H1 (cell line): ENCODE measurements around the gene SH3BGRL3. TPM values are rescaled to one million over a fixed set of nuclear protein-coding genes. Genes with fewer than 3 reads are reported as not detected.

Experiments used
- CTCF ChIA-PET: fragments of 300-600 bp; sonication (Branson Sonifier 250); formaldehyde crosslinking; loops from one replicate; lab custom pipeline; 2021; ENCODE audit not compliant: partially characterized antibody; lab: Charles Lee
- POLR2A ChIA-PET: fragments of 300-600 bp; sonication (Branson Sonifier 250); formaldehyde crosslinking; loops from one replicate; lab custom pipeline; 2021; ENCODE audit warnings: inconsistent platforms; ENCODE audit not compliant: partially characterized antibody; lab: Charles Lee
- DNase-seq, 2 experiments: peaks; one replicate each; pipeline versions ENCODE4 v3.0.0 to v3.0.0-alpha.2; 2010 to 2022; ENCODE audit warnings: low spot score in 2 of 2, low read depth in 1 of 2, mixed read lengths in 1 of 2
- FAIRE-seq: peaks from 2 replicates; lab custom pipeline; 2011; peaks lifted over from hg19 to GRCh38; lab: Jason Lieb, UNC
- H2AFZ ChIP-seq: 2 replicates; pipeline ENCODE4 v1.8.1; 2012; ENCODE audit warnings: low read length, inconsistent platforms
- H2AK5ac ChIP-seq: 2 replicates; pipeline ENCODE4 v1.6.1; 2013; ENCODE audit warnings: low read depth, low read length
- H2BK120ac ChIP-seq: replicated peaks from 2 replicates; pipeline ENCODE3; 2013; ENCODE audit warnings: low read depth, low read length, inconsistent platforms
- H2BK12ac ChIP-seq: 2 replicates; pipeline ENCODE4 v1.6.1; 2013; ENCODE audit warnings: low read depth, low read length
- H2BK15ac ChIP-seq: 2 replicates; pipeline ENCODE4 v1.6.1; 2013; ENCODE audit warnings: low read length
- H2BK20ac ChIP-seq: 2 replicates; pipeline ENCODE4 v1.6.1; 2013; ENCODE audit warnings: low read length
- H2BK5ac ChIP-seq: 2 replicates; pipeline ENCODE4 v1.6.1; 2013; ENCODE audit warnings: low read depth, low read length
- H3K14ac ChIP-seq: 2 replicates; pipeline ENCODE4 v1.6.1; 2013; ENCODE audit warnings: inconsistent platforms; ENCODE audit not compliant: insufficient read length
- H3K18ac ChIP-seq: 2 replicates; pipeline ENCODE4 v1.6.1; 2013; ENCODE audit warnings: low read length; ENCODE audit errors: extremely low read depth
- H3K23ac ChIP-seq: 2 replicates; pipeline ENCODE4 v1.6.1; 2013; ENCODE audit warnings: inconsistent platforms; ENCODE audit not compliant: insufficient read length
- H3K23me2 ChIP-seq: 2 replicates; pipeline ENCODE4 v1.6.1; 2013; ENCODE audit warnings: low read depth, low read length
- H3K27ac ChIP-seq: 2 replicates; pipeline ENCODE4 v1.6.1; 2011; ENCODE audit warnings: low read depth, low read length, inconsistent platforms
- H3K27me3 ChIP-seq, 4 experiments: replicated peaks in 1 of 4; 1 replicate in 1 of 4; 2 replicates in 3 of 4; pipeline versions ENCODE4 v1.6.1 to v1.8.1; 2011 to 2013; ENCODE audit warnings: low read length in 3 of 4, mild to moderate bottlenecking in 3 of 4, inconsistent platforms in 2 of 4, mixed read lengths in 2 of 4, moderate library complexity in 1 of 4; ENCODE audit not compliant: control insufficient read depth in 3 of 4, insufficient read depth in 3 of 4; ENCODE audit errors: extremely low read depth in 1 of 4
- H3K36me3 ChIP-seq, 4 experiments: 2 replicates each; pipeline versions ENCODE4 v1.6.1 to v1.8.1; 2011 to 2013; ENCODE audit warnings: mild to moderate bottlenecking in 4 of 4, low read length in 3 of 4, moderate library complexity in 2 of 4, control low read depth in 1 of 4, inconsistent platforms in 1 of 4; ENCODE audit not compliant: insufficient read depth in 4 of 4, control insufficient read depth in 2 of 4
- H3K4ac ChIP-seq: replicated peaks from 2 replicates; pipeline ENCODE3; 2013; ENCODE audit warnings: low read length, low read depth, mixed read lengths, inconsistent platforms; ENCODE audit not compliant: insufficient read length
- H3K4me1 ChIP-seq, 4 experiments: replicated peaks in 1 of 4; 1 replicate in 1 of 4; 2 replicates in 3 of 4; pipeline versions ENCODE4 v1.6.1 to v1.8.1; 2011 to 2013; ENCODE audit warnings: low read length in 3 of 4, inconsistent platforms in 2 of 4, mixed read lengths in 1 of 4; ENCODE audit not compliant: insufficient read depth in 4 of 4, control insufficient read depth in 3 of 4
- H3K4me2 ChIP-seq, 2 experiments: 2 replicates each; pipeline versions ENCODE4 v1.6.1 to v1.8.1; 2011 to 2013; ENCODE audit warnings: low read depth in 2 of 2, low read length in 2 of 2, control low read depth in 1 of 2, inconsistent platforms in 1 of 2, mild to moderate bottlenecking in 1 of 2; ENCODE audit not compliant: insufficient read depth in 1 of 2
- H3K4me3 ChIP-seq, 4 experiments: fragments of 200-600, 300-600 bp in 1 of 4; sonication (generic), shearing (Covaris generic), sonication (Bioruptor Twin) in 1 of 4; 2 replicates each; pipeline versions ENCODE4 v1.5.1 to v1.8.1; 2011 to 2016; ENCODE audit warnings: low read length in 4 of 4, low read depth in 3 of 4, control low read depth in 2 of 4, inconsistent platforms in 2 of 4, mild to moderate bottlenecking in 2 of 4, mixed read lengths in 1 of 4, moderate library complexity in 1 of 4; ENCODE audit not compliant: insufficient read depth in 2 of 4; ENCODE audit errors: extremely low read depth in 1 of 4
- H3K56ac ChIP-seq: replicated peaks from 2 replicates; pipeline ENCODE3; 2013; ENCODE audit warnings: low read depth, mild to moderate bottlenecking, mixed read lengths, low read length, inconsistent platforms; ENCODE audit not compliant: insufficient read length
- H3K79me1 ChIP-seq: 2 replicates; pipeline ENCODE4 v1.6.1; 2013; ENCODE audit warnings: low read depth, low read length, control low read depth
- H3K79me2 ChIP-seq, 2 experiments: 2 replicates each; pipeline versions ENCODE4 v1.6.1 to v1.8.1; 2012 to 2013; ENCODE audit warnings: low read length in 2 of 2, mild to moderate bottlenecking in 2 of 2, inconsistent platforms in 1 of 2; ENCODE audit not compliant: insufficient read depth in 2 of 2, control insufficient read depth in 1 of 2
- H3K9ac ChIP-seq, 4 experiments: replicated peaks in 1 of 4; 1 replicate in 1 of 4; 2 replicates in 3 of 4; pipeline versions ENCODE4 v1.6.1 to v1.8.1; 2011 to 2013; ENCODE audit warnings: low read depth in 3 of 4, low read length in 3 of 4, control low read depth in 2 of 4, mild to moderate bottlenecking in 2 of 4, moderate library complexity in 2 of 4, inconsistent platforms in 1 of 4; ENCODE audit errors: extremely low read depth in 1 of 4
- H3K9me3 ChIP-seq, 2 experiments: 2 replicates each; pipeline versions ENCODE4 v1.6.1 to v1.8.1; 2012 to 2013; ENCODE audit warnings: mild to moderate bottlenecking in 2 of 2, moderate library complexity in 2 of 2, control low read depth in 1 of 2, inconsistent platforms in 1 of 2, low read depth in 1 of 2, low read length in 1 of 2, mixed read lengths in 1 of 2; ENCODE audit not compliant: insufficient read depth in 2 of 2
- H4K20me1 ChIP-seq, 2 experiments: replicated peaks in 1 of 2; 2 replicates each; pipeline versions ENCODE3 to v1.8.1; 2011 to 2013; ENCODE audit warnings: inconsistent platforms in 2 of 2, low read length in 2 of 2, mild to moderate bottlenecking in 1 of 2; ENCODE audit not compliant: insufficient read depth in 2 of 2, control insufficient read depth in 1 of 2
- H4K5ac ChIP-seq: 2 replicates; pipeline ENCODE4 v1.6.1; 2013; ENCODE audit warnings: low read length, low read depth, mixed read lengths, inconsistent platforms; ENCODE audit not compliant: insufficient read length
- H4K8ac ChIP-seq: 2 replicates; pipeline ENCODE4 v1.8.0; 2013; ENCODE audit warnings: mild to moderate bottlenecking, moderate library complexity, low read length, inconsistent platforms; ENCODE audit not compliant: insufficient read depth; ENCODE audit errors: extremely low read depth
- H4K91ac ChIP-seq: replicated peaks from 2 replicates; pipeline ENCODE3; 2013; ENCODE audit warnings: low read length, mixed read lengths, inconsistent platforms; ENCODE audit not compliant: insufficient read length
- ASH2L ChIP-seq: fragments of 200-600, 300-600 bp; sonication (generic); IDR thresholded peaks from one replicate; pipeline ENCODE4 v1.7.1; 2017; ENCODE audit warnings: low read length
- BCL11A ChIP-seq, 2 experiments: IDR thresholded peaks; one replicate each; pipeline ENCODE4 v1.6.1; 2011; ENCODE audit warnings: low read depth in 2 of 2, low read length in 2 of 2, mild to moderate bottlenecking in 2 of 2
- CBX8 ChIP-seq: fragments of 300-800, 300-1000 bp; sonication (generic); IDR thresholded peaks from 2 replicates; pipeline ENCODE4 v1.7.1; 2016; ENCODE audit warnings: low read depth, low read length, borderline replicate concordance
- WGBS, 2 experiments: shearing (Covaris generic) in 1 of 2; methylation state at CpG; one replicate each; pipeline versions ENCODE4 v1.1.6 to v1.1.7; 2013 to 2015; ENCODE audit warnings: low lambda C conversion rate in 2 of 2, mixed read lengths in 2 of 2, inconsistent platforms in 1 of 2, low coverage in 1 of 2, missing lambda C conversion rate in 1 of 2; ENCODE audit not compliant: insufficient replicate concordance in 2 of 2, insufficient coverage in 1 of 2, insufficient read length in 1 of 2; ENCODE audit errors: extremely low coverage in 1 of 2, missing lambda C conversion rate in 1 of 2; 5-methylcytosine and 5-hydroxymethylcytosine counted together
- polyA plus RNA-seq, 7 experiments: library from polyadenylated mRNA; depleted of rRNA in 3 of 7; stranded (reverse) in 5 of 7; unstranded in 2 of 7; fragments of >200 nt in 5 of 7; fragments of 200-250 nt in 2 of 7; gene quantifications; 1 replicate in 5 of 7; 2 replicates in 1 of 7; 4 replicates in 1 of 7; pipeline versions ENCODE4 v1.2.1 to v1.2.3, GENCODE V29; 2011 to 2013; ENCODE audit warnings: missing spikeins in 2 of 7, mixed read lengths in 2 of 7
- total RNA-seq: library from RNA; stranded (reverse); fragmentation: NEBNext Ultra II Directional; extraction: Animal tissue kit (Norgen Biotek cat#: 25700); gene quantifications from 2 replicates; pipeline ENCODE4 v1.2.1, GENCODE V29; 2021

Gene SH3BGRL3
- total and polyA plus RNA-seq, 2 of the 8 experiments (the other 6 are each of a cell fraction or from before 2014, with no cell fraction given), result 77.8 to 107 TPM

DNA sequence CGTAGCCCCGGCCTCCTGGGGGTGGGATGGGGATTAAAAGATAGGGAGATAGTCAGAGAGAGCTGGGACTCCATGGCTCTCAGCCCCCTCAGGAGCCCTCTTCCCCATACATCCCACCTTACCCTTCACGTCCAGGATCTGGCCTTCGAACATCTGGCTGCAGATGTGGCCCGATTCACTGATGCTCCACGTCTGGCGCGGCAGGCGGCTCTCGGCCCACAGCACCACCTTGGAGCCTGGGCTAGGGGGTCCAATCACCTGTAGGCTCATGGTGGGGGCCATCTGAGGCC lies 42.1 kb downstream of the SH3BGRL3 start:
- H2BK12ac ChIP-seq, result no peak overlapping the region
- H3K36me3 ChIP-seq, result peaks cover 7 to 22% (median 18%) of the 10 kb centered on the region in 4 experiments; a peak in 7 of 8 replicates
- no peak for DNase-seq
- no peaks in the 10 kb centered on the region for H3K79me2 ChIP-seq
- no peak overlapping the region for H4K91ac ChIP-seq
- no peak overlapping the region for H2BK15ac ChIP-seq
- no peaks in the 10 kb centered on the region for H3K27me3 ChIP-seq
- 89% methylated on average over 10 of the region's 10 CpGs; no CpG with 5 or more reads in 1 of the 2 experiments for WGBS, 2 experiments
- H3K18ac ChIP-seq, result no peak overlapping the region
- H3K56ac ChIP-seq, result no peak overlapping the region
- H3K79me1 ChIP-seq, result no peaks in the 10 kb centered on the region
- H2BK20ac ChIP-seq, result no peak overlapping the region
- H2BK120ac ChIP-seq, result no peak overlapping the region
- POLR2A ChIA-PET, result interaction anchor here (0.6 to 5.0 kb wide), 12 partner anchors 8 to 149 kb away, joined by 3 to 27 read pairs (median 3); partner anchors contain the start of gene SH3BGRL3
- no peak overlapping the region for H3K14ac ChIP-seq
- no peak overlapping the region for H2BK5ac ChIP-seq
- no peak overlapping the region for H3K9ac ChIP-seq
- H3K23me2 ChIP-seq, result no peaks in the 10 kb centered on the region
- no peak overlapping the region for H4K8ac ChIP-seq
- H3K4me1 ChIP-seq, result peaks cover 4 to 7% (median 5%) of the 10 kb centered on the region in 4 experiments
- H2AK5ac ChIP-seq, result no peak overlapping the region
- FAIRE-seq, result no peak
- H3K9me3 ChIP-seq, result no peaks in the 10 kb centered on the region
- no peak overlapping the region for H3K4ac ChIP-seq
- H3K27ac ChIP-seq, result no peak overlapping the region
- H3K4me2 ChIP-seq, result no peak overlapping the region
- H3K4me3 ChIP-seq, result no peak overlapping the region
- no peak overlapping the region for H3K23ac ChIP-seq
- CTCF ChIA-PET, result interaction anchor here (0.6 to 57.0 kb wide), 31 partner anchors 9 to 219 kb away, joined by 3 to 1530 read pairs (median 5); partner anchors contain the start of genes CRYBG2, SH3BGRL3 and UBXN11
- H2AFZ ChIP-seq, result no peak overlapping the region
- H4K5ac ChIP-seq, result no peak overlapping the region
- peaks cover 0 to 2% of the 10 kb centered on the region in 2 experiments for H4K20me1 ChIP-seq
- TF ChIP-seq CBX8, result no peak
- no peak for TF ChIP-seq BCL11A (IDR thresholded peaks at IDR 0.05; ENCODE audit: low read depth in 2 of 2, low read length in 2 of 2)
- TF ChIP-seq ASH2L, result no peak
